ENCODE data around the gene A1BG. TPM values are rescaled to one million over a fixed set of nuclear protein-coding genes. Genes with fewer than 3 reads are reported as not detected.

A1BG gene
- total and polyA plus RNA-seq, 10 donors, result 10.8 to 76.5 (median 34.6) TPM

- H3K36me3 ChIP-seq, result peaks cover 0 to under 1% (median 0%) of the 10 kb centered on the region in 6 donors
- peak within 1 kb of the TSS; percentile 88 to 96 (median 92) for H3K27ac ChIP-seq
- TF ChIP-seq CTCF (IDR thresholded peaks at IDR 0.05 in 8 of 11, conservative IDR thresholded peaks at IDR 0.05 in 3 of 11) (peak in 4 of 11 experiments; percentile 17 to 42 (median 34)), POLR2A (IDR thresholded peaks at IDR 0.05) (peak in 1 of 3 donors; percentile 13), POLR2AphosphoS5 (IDR thresholded peaks at IDR 0.05) (peak in 2 of 3 donors; percentile 83 to 95)
- no peaks in the 10 kb centered on the region for H3K9me3 ChIP-seq
- DNase-seq, result peak; percentile 100
- peaks cover 7 to 41% (median 31%) of the 10 kb centered on the region in 6 donors for H3K4me1 ChIP-seq
- intact Hi-C loops (cut with DNase I; ENCODE audit: low total_unique reads), result no loop called here
- H3K4me3 ChIP-seq, result peak within 1 kb of the TSS; percentile 60 to 95 (median 84)
- H3K27me3 ChIP-seq (replicated peaks in 1 of 7), result peaks cover 0 to 4% (median 0%) of the 10 kb centered on the region in 7 donors
- WGBS, 5 donors, result 0 to 1% (median 0%) methylated on average over 21 to 74 of the region's 74 CpGs
Observed at GRCh38 chr19:58362272-58362994, 9.1 kb upstream of the A1BG start, which contains the start of gene ZNF497. TSS of gene ZNF497 (minus strand) at chr19:58362751. CDS start at chr19:58357635, 5,116 bp downstream.

GRCh38 chr19:58361900-58362271 is 8.6 kb upstream of the A1BG start:
- peak; percentile 87 for DNase-seq
- intact Hi-C loops (cut with DNase I; ENCODE audit: low total_unique reads), result no loop called here
- Histone ChIP-seq H3K27me3 (replicated peaks in 1 of 7) (peaks cover 0 to 9% (median 2%) of the 10 kb centered on the region in 7 donors), H3K4me1 (peaks cover 13 to 46% (median 36%) of the 10 kb centered on the region in 6 donors), H3K9me3 (no peaks in the 10 kb centered on the region), H3K36me3 (no peaks in the 10 kb centered on the region), H3K27ac (peak overlapping the region; percentile 88 to 96 (median 92)), H3K4me3 (peak overlapping the region; percentile 60 to 95 (median 84))
- WGBS, 5 donors, result 3 to 6% (median 5%) methylated on average over 26 to 28 of the region's 28 CpGs
- TF ChIP-seq CTCF (IDR thresholded peaks at IDR 0.05 in 8 of 11, conservative IDR thresholded peaks at IDR 0.05 in 3 of 11) (no peak), POLR2AphosphoS5 (IDR thresholded peaks at IDR 0.05) (no peak), POLR2A (IDR thresholded peaks at IDR 0.05) (no peak)

GRCh38 chr19:58357481-58358145 is 4.3 kb upstream of the A1BG start:
- intact Hi-C loops (cut with DNase I; ENCODE audit: low total_unique reads), result no loop called here
- DNase-seq, result no peak
- TF ChIP-seq CTCF (IDR thresholded peaks at IDR 0.05 in 8 of 11, conservative IDR thresholded peaks at IDR 0.05 in 3 of 11) (no peak), POLR2AphosphoS5 (IDR thresholded peaks at IDR 0.05) (no peak), POLR2A (IDR thresholded peaks at IDR 0.05) (no peak)
- 73 to 87% (median 80%) methylated on average over 15 to 19 of the region's 19 CpGs for WGBS, 5 donors
- peaks cover 0 to 6% (median 0%) of the 10 kb centered on the region in 6 donors for H3K36me3 ChIP-seq
- no peaks in the 10 kb centered on the region for H3K9me3 ChIP-seq
- peak overlapping the region in 4 of 8 donors; percentile 38 to 70 (median 54) for H3K4me3 ChIP-seq
- no peak overlapping the region for H3K27ac ChIP-seq
- H3K4me1 ChIP-seq, result peaks cover 21 to 47% (median 36%) of the 10 kb centered on the region in 6 donors
- peaks cover 0 to 27% (median 10%) of the 10 kb centered on the region in 7 donors for H3K27me3 ChIP-seq (replicated peaks in 1 of 7)

Data from spleen (tissue), 11 donors.